Midbrain (tissue), 1 donor: ENCODE measurements around the gene CYB561D1.

Experiments
- DNase-seq: peaks from one replicate; lab custom pipeline; 2025; lab: John Stamatoyannopoulos, UW

Gene CYB561D1

DNA sequence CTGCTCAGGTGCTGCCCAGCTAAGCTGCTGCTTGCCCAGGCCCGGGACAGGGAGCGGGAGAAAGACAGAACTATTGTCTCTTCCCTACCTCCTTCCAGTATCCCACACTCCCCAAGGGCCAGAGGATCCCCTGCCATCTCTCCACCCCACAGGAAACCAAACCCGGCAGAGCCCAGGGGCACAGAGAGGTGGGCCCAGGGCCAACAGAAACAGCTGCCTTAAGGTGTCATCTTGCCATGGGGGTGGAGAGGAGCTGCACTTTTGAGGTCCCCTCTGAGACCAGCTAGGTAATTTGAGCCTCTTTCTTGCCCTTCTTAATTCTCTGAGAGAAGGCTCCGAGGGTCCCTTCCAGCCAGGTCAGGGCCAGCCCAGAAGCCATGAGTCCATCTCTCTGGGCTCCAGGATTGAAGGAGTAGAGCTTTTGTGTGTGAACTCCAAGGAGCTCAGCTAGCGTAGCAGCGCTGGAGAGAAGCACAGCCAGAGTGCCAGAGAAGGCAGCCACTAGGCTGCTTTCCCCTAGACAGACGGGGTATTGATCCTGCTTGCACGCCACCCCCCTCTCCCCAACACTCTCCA is 36.1 kb downstream of the CYB561D1 start:
- peak; percentile 45 for DNase-seq

GRCh38 chr1:109530457-109531087 is 36.7 kb downstream of the CYB561D1 start:
- DNase-seq: no peak

GRCh38 chr1:109531380-109531779 is 37.5 kb downstream of the CYB561D1 start:
- DNase-seq: no peak

DNA sequence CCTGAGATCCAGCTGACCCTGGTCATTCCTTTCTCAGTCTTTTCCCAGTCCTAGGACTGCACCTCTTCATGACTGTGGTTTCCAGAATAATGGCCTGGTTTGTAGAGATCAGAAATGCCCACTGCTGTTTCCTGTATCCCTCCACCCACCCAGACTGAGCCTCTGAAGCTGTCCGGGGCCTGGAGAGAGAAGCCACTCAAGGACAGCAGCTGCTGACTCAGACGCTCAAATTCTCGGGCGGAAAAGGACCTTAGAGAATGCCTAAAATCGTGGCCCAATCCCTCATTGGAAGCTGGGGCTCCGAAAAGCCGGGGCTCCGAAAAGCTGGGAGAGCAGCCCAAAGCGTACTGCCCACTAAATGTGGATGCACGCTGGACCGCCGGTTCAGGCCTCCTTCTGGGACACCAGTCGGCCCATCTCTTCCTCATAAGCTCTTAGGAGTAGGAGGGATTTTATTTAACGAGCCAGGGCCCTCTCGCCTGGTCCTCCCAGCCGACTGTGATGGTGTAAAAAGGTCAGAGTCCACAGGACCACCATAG is 38.0 kb downstream of the CYB561D1 start:
- no peak for DNase-seq

- peak; percentile 85 for DNase-seq
Observed at GRCh38 chr1:109532365-109533136, 38.7 kb downstream of the CYB561D1 start.

GRCh38 chr1:109534307-109534858 is 40.5 kb downstream of the CYB561D1 start:
- DNase-seq: no peak

GRCh38 chr1:109535481-109535880 is 41.6 kb downstream of the CYB561D1 start:
- DNase-seq: no peak

- peak; percentile 39 for DNase-seq
Observed at GRCh38 chr1:109535971-109536491, 42.1 kb downstream of the CYB561D1 start.

DNA sequence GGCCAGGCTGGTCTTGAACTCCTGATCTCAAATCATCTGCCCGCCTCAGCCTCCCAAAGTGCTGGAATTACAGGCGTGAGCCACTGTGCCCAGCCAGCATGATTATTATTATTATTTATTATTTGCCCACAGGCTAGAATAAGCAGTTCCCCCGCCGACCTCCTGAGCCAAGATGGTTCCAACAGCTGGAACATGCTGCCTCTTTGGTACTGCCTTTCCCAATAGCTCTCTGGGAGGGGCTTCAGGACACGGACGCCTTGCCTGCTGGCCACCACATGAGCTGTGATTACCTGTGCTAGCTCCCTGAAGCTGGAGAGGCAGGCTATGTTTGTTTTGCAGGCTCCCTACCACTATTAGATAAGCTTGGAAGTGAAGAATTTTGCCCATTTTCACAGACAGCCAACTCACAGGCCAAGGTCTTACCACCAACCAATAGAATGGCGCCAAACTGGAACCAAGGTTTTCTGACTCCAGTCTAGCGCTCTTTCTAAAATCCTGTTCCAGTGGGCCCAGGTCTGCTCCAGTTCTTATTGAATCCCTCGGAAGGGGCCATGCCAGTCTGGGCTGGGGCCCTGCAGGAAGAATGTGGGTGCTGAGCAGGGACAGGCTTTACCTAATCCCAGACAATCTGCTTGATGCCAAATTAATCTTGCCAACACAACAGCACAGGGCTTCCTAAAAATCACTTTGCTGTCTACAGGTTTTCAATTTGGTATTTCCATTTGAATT is 43.7 kb downstream of the CYB561D1 start:
- no peak for DNase-seq

DNA sequence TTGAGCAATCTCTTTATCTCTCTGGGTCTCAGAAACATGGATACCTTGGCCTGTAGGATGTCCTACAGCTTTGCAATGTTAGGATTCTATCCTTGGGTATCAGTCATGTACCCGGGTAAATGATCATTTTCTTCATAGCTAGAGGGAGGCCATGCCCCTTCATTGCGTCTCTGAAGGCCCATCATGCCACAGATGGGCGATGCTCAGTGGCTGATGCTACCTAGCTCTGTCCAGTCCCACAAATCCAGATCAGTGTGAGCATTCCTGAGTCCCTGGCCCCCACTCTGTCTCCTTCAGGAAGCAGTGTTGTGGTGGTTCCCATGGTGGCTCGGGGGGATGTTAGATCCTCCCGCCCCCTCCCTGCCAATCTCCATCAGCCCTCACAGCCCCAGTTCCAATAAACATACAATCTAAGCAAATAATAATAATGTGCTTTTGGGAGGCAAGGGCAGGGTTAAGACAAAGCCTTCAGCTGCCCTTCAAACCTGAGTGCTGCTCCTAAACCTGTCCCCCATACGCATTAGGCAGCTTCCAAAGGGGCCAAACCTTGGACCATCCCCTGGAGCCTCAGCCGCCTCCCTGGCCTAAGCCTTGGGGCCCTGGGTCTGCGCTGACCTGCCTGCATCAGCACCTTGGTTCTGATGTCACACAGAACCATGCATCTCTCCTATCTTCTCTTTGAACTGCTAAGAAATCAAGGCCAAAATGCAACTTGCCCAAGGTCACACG is 45.1 kb downstream of the CYB561D1 start:
- DNase-seq: no peak

GRCh38 chr1:109539676-109540075 is 45.8 kb downstream of the CYB561D1 start, which contains the start of gene GPR61:
Gene GPR61, plus strand, starts transcription at chr1:109539872. Its CDS starts 3,151 bp downstream, at chr1:109543023.
- DNase-seq: peak; percentile 3

- DNase-seq: peak; percentile 4
Observed at GRCh38 chr1:109541102-109541501, 47.2 kb downstream of the CYB561D1 start.

GRCh38 chr1:109542657-109543056 is 48.8 kb downstream of the CYB561D1 start:
- no peak for DNase-seq

GRCh38 chr1:109543283-109543987 is 49.5 kb downstream of the CYB561D1 start:
- DNase-seq: no peak

- no peak for DNase-seq
Observed at GRCh38 chr1:109543988-109544735, 50.3 kb downstream of the CYB561D1 start.

GRCh38 chr1:109546311-109547109 is 52.6 kb downstream of the CYB561D1 start:
- DNase-seq: peak; percentile 91

DNA sequence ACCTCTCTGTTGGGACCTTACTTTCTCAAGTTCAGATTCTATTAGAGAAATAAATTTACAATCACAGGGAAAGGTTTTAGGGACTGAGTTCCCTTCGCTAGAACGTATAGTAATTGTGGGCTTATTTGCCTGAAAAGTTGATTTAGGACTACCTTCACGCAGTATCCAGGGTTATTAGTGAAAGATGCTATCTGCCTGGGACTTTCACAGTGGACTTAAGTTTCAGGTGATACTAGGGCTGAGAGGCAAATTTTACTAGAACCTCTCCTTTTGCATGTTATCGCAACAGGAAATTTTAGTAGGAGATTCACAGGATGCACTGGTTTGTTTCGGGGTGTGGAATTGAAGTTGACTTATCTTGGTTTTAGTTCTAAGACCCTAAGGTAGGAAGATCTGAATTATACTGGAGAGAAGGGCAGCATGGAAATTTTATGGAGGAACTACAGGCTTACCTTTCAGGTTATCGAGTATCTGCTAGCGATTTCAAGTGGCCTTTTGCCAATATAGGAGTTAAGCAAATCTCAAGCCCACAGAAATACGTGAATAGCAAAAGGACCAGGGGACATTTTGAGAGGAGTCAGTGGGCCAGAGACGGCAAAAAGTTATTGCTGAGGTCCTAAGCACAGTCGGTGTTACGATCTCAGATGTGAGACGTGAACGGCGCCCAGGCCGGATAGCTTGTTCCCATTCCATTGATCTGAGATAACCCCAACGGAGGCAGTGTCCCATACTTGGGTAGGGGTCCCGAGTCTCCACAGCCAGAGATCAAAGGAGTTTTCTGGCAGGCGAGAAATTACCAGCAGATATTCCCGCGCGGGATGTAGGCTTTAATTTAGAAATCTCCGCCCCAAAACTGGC is 53.8 kb downstream of the CYB561D1 start:
- peak; percentile 68 for DNase-seq
